ENCODE measurements around the gene TNFSF11.

DNA sequence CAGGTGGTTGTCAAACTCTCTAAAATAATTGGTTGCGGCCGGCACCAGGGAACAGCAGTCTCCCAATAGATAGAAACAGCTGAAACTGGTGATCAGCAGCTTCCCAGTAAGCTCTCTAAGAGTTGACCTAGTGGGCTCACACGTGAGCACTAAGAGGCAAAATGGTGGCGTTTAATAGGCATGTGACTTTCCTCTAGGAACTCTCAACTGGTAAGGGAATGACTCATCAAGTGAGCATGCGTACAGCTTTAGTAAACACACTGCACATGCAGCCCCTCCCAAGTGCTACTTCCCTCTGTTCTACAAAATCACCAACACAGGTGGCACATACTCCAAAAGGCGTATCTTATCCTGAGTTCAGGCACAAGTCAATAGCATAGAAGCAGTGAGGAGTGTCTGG lies 41.7 kb downstream of the TNFSF11 start:
- TF ChIP-seq POLR2AphosphoS5 (IDR thresholded peaks at IDR 0.05; ENCODE audit: insufficient read depth in 1 of 2, low read depth in 1 of 2) (no peak), CTCF (IDR thresholded peaks at IDR 0.05) (no peak), POLR2A (IDR thresholded peaks at IDR 0.05) (no peak)
